Ureter (tissue), 1 donor: ENCODE results near the gene MCU. TPM values are rescaled to one million over a fixed set of nuclear protein-coding genes. Genes with fewer than 3 reads are reported as not detected.

Experiments used
- DNase-seq: peaks from one replicate; pipeline ENCODE4 v3.0.0-alpha.2; 2020; ENCODE audit warnings: low spot score
- total RNA-seq: library from RNA; stranded (reverse); gene quantifications from one replicate; pipeline ENCODE4 v1.2.4, GENCODE V29; 2023
- donor health status: DM: yes; HTN: yes; CAD: no.

Gene MCU
- total RNA-seq, 1 donor from 2014 or later = 40.1 TPM

DNA sequence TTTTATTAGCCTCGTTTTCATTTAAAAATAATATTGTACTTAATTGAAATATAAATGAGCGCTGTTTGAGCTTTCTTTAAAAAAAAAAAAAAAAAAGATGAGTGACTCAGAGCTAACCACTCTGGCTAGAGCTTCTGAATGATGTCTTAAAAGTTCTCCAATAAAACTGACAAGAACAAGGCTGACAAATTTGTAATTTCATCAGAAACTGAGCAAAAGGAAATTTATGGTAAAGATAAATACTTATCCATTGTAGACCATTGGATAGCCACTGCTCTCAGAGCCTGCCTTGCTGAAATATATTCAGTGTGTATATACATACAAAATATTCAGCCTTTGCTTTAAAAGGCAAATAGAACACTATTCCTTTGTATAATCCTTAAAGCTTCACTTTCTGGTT, 110.4 kb downstream of the MCU start:
- no peak for DNase-seq

- no peak for DNase-seq
These were observed 111.0 kb downstream of the MCU start for GRCh38 chr10:72802763-72803505.

DNA sequence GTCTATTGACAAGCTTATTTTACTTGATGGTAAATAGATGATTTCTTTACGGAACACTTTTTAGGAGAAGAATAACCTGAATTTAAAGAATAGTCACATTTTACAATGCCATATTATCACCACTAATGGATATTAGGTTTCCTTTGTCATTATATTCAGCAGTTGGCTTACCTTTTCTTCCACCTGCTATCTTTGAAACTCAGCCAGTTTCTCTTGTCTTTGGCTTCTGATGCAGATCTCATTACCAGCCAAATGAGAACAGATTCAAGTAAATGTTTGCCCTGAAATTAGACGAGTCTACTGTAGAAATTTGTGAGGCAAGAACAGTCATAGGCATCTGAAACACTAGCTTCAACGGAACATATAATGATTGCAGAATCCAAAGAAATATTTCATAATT, 116.1 kb downstream of the MCU start:
- no peak for DNase-seq

DNA sequence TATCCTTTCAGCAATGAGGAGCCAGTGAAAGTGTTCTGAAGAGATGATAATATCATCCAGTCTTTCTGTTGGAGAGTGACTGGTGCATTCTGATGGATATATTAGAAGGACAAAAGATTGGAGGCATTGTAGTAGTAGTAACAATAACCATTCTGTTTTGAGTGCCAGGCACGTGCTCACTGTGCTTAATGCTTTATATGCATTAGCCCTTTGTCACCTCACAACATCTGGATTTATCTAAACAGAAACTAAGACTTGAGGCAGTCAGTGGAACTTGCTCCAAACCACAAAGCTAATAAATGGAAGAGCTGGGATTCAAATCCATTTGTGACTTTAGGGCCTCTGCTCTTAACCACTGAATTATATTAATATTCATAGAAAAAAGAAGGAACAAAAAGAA, 117.1 kb downstream of the MCU start:
- no peak for DNase-seq

DNA sequence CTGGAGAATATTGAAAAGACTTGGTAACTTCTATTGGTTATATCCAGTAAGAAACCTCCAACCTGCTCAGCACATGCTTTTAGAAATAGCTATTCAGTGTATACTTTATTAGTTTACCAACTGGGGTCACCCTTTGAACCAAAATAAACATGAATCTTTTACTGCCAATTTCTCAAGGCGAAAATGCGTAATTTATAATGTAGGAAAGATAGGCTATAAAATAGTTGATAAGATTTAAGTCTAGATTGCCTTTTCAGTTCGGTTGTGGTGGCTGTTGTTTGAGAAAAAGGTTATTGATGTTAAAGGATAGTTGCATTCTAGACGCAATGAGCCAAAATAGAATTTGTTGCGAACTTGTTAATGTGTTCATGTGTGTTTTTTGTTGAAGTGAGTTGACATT, 119.0 kb downstream of the MCU start:
- no peak for DNase-seq

DNA sequence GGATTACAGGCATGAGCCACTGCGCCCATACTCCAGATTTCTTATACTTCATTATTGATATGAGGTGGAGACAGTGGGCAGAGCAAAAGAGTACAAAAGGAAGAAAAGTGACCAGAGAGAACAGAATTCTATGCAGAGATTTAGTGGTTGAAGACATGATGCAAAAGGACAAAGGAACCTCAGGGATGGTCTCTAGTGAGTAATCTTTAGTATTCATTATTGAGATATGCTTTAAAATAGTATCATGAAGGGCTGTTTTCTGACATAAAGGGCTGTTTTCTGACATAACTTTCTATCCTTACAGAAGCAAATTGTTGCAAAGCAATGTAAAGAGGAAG, 120.4 kb downstream of the MCU start:
- DNase-seq = no peak

- no peak for DNase-seq
These were observed 120.9 kb downstream of the MCU start for GRCh38 chr10:72812753-72813430.

DNA sequence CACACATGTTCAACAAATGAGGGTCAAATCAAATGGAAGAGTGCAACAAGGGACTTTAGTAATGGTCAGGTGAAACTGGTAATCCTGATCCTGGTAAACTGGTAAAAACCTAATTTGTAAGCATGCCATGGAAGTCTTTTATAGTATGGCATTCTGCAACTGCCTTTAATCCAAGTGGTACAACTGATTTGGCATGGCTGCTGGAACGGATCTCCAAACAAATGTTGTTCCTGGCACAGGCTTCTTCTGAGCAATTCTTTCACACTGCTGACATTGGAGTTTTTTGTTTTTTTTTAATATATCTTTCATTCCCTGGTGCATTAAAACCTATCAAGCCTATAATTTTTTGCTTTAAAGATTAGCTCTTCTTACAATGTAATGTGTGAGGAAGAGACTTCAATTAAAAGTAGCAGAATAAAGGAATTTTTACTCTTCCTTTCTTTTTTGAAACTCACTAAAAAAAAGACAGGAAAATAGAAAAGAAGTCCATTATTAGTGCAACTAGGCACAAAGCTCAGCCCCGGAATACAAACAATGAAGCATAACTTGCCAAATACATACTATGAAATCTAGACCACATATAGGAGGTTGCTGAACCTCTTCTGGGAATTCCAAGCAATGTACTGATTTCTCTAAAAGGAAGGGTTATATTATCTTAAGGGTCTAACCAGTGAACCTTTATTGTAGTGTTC, 122.3 kb downstream of the MCU start:
- DNase-seq = no peak

DNA sequence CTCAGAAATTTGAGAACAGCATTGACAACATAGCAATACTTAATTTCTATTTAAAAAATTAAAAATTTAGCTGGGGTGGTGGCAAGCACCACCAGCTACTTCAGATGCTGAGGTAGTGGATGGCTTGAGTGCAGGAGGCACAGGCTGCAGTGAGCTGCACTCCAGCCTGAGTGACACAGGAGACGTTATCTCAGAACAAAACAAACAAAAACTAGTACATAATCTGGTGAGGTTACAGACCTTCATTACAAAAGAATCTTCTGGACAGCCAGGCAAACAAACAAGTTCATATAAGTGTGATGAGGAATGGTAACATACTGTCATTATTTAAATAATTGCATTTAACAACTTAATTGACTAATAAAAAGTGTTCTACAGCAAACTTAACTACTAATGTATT, 124.6 kb downstream of the MCU start:
- DNase-seq = no peak

- no peak for DNase-seq
These were observed 126.1 kb downstream of the MCU start for GRCh38 chr10:72818076-72818475.

- DNase-seq = no peak
These were observed 127.1 kb downstream of the MCU start for GRCh38 chr10:72819053-72819452.

GRCh38 chr10:72821606-72822005, 129.7 kb downstream of the MCU start:
- DNase-seq = no peak

DNA sequence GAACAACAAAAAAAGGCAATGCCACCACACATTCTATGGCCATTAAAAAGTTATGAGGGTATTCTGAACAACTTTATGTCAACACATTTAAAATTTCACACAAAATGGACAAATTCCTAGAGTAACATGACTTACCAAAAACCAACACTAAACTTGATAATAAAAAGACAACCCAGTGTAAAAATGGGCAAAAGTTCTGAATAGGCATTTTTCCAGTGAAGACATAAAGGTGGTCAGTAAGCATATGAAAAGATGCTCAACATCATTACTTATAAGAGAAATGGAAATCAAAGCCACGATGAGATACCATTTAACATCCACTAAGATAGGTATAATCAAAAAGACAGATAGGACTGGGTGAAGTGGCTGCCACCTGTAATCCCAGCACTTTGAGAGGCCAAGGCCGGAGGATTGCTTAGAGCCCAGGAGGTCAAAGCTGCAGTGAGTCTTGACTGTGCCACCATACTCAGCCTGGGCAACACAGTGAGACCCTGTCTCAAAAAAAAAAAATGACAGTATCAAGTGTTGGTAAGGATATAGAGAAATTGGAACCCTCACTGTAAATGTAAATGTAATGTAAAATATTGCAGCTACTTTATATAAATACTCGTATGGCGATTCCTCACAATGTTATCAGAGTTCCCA, 130.5 kb downstream of the MCU start:
- DNase-seq = no peak

DNA sequence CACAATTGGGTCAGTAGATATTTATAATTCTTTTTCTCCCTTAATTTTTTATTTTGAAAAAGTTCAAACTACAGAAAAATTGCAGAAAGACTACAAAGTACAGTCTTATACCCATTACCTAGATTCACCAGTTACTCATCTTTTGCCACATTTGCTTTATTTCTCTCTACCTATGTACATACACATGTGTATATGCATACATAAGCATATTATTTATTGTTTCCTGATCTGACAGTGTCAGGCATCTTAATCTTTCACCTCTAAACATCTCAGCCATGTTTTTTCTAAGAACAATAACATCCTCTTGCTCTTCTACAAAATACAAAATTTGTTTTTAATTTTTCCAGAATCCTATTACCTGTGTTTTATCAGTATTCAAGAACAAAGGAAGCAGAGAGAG, 133.2 kb downstream of the MCU start:
- DNase-seq = no peak

DNA sequence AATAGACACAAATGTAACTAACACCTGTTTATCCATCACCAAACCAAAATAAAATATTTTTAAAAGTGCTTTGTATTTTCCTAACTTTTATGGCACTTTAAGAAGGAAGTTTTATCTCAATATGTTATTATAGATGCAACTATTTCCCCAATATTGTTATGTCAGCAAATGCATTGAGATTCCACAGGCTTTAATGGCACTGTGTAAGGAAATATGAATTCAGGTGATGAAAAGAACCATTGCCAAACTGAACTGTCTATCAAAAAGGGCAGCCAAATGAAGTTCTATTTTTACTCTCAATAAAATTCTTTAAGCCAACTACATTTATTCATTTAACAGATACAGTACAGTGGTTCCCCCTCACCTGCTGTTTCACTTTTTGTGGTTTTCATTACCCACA, 134.4 kb downstream of the MCU start:
- no peak for DNase-seq

- no peak for DNase-seq
These were observed 136.4 kb downstream of the MCU start for GRCh38 chr10:72828294-72828693.

GRCh38 chr10:72830625-72831024, 138.7 kb downstream of the MCU start:
- DNase-seq = no peak

DNA sequence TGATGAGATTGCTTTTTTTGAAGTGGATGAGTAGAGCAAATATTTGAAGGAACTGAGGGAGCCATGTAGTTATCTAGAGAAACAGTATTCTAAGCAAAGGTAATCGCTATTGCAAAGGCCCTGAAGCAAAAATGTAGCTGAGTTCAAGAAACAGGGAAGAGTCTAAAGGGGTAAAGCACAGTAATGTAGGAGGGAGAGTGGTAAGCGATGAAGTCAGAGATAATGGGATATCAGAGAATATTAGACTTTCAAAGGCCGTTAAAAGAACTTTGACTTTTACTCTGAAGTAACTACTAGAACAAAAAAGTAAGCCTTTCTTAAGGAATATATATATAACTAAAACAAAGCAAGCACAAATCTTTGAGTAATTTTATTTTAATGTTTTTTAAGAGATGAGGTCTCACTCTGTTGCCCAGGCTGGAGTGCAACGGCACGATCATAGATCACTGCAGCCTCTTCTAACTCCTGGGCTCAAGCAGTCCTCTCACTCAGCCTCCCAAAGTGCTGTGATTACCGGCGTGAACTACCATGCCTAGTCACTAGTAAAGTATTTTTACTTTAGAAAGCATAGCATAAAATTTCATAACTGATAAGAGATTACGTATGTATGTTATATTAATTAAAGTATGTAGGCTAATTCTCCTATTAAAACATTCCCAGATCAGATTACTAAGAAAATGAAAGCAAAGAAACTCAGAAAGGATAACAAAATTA, 139.9 kb downstream of the MCU start:
- no peak for DNase-seq

DNA sequence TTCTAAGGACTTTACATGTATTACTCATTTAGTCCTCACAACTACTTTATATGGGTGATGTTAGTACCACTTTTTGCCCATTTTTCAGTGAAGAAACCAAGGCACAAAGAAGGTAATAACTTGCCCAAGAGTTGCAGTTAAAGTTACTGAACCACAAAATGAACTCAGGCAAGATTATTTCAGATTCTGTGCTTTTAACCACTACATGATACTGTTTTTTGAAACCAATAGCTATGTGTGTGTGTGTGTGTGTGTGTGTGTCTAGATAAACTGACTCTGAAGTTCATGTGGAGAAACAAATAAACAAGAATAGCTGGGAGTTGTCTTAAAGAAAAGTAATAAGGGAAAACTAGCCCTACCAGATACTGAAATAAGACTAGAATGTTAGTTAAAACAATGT, 140.8 kb downstream of the MCU start:
- DNase-seq = no peak

- DNase-seq = peak; percentile 62
These were observed 142.4 kb downstream of the MCU start for GRCh38 chr10:72834183-72834825.

GRCh38 chr10:72840319-72840718, 148.4 kb downstream of the MCU start:
- DNase-seq = no peak

DNA sequence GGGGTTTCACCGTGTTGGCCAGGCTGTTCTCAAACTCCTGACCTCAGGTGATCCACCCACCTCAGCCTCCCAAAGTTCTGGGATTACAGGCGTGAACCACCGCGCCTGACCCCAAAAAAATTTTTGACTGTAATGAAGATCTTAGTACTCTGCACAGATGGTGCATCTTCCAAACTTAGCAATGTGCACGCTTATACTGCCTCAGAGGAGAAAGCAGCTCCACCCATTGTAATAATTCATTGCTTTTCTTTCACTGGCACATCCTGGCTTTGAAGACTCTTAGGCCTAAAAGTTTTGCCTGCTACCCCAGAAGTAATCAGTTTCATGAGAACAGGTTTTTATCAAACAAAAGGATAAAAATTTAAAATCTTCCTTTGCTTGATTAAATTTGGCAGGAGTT, 149.5 kb downstream of the MCU start:
- DNase-seq = no peak
